GM18526 (cell line): ENCODE results near the gene ZNF747.

Experiments
- POLR2A ChIP-seq: IDR thresholded peaks from 3 replicates; pipeline ENCODE4 v1.6.1; 2011; ENCODE audit not compliant: insufficient read length; ENCODE audit errors: extremely low read depth

Gene ZNF747

DNA sequence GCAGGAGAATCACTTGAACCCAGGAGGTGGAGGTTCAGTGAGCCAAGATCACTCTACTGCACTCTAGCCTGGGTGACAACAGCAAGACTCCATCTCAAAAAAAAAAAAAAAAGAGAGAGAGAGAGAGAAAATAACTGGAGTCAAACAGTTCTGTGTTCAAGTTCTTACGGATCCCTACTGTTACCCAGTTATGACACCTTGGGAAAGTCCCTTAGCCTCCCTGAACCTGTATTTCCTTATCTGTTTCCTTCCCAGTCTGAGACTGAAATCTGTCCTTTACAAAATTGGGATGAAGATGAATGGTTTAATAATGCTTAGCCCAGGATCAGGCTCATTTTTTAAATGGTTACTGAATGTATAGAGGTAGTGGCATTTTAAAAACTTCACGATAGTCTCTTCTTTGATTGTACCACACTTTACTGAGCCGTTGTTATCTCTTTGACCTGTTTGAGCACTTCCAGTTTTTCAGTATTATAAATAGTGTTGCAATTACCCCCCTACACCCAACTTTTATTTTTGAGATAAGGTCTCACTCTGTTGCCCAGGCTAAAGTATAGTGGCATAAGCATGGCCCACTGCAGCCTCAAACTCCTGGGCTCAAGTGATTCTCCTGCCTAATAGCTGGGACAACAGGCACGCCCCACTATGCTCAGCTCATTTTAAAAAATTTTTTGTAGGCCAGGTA is 25.4 kb downstream of the ZNF747 start:
- no peak for TF ChIP-seq POLR2A

DNA sequence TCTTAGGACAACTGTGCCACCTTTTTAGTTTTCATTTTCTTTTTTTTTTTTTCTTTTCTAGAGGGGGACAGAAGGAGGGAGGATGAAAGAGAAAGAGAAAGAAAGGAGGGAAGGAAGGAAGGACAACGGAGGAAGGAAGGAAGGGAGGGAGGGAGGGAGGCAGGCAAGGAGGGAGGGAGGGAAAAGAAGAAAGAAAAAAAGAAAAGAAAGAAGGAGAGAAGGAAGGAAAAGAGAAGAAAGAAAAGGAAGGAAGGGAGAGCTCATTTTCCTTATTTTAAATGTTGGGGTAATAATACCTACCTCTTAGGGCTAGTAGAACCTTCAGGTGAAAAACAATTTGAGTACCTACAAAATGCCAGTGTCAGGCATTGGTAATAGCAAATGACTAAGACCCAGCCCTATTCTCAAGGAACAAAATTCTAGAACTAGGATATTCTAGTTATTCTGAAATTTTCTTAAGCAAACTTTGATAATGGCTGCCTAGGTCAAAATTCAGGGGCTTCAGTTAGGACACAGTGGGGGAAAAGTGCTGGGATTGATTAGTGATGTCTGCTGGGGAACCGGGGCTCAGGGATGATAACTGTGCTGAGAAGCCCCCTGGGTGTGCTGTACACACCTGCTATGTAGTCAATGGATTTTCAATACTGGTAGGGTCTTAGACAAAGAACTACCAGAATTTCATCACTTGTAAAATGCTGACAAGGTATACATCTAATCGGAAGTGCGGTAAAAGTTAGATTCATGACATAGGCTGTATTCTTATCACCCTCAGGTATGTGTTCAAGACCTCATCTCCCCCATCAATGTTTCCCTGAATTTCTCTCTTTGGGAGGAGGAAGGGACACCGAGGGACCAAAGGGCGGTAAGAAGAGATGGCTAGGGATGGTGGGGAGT is 31.0 kb downstream of the ZNF747 start:
- no peak for TF ChIP-seq POLR2A

DNA sequence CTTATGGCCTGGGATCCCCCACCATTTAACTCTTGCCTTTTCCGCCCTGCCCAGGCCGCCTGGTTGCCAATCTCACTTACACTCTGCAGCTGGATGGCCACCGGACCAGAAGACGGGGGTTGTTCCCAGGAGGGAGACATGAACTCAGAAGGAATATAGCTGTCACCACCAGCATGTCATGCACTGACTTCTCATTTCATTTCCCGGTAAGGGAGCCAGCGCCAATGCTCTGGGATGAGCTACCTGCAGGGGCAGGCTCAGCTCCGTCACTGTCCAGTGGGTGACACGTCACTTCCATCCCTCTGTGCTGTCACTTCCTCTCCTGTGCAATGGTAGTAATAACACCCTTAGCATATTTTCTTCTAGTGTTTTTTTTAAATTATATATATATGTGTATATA is 35.4 kb downstream of the ZNF747 start:
- TF ChIP-seq POLR2A: no peak

GRCh38 chr16:30494709-30495108 is 39.9 kb downstream of the ZNF747 start:
- no peak for TF ChIP-seq POLR2A

DNA sequence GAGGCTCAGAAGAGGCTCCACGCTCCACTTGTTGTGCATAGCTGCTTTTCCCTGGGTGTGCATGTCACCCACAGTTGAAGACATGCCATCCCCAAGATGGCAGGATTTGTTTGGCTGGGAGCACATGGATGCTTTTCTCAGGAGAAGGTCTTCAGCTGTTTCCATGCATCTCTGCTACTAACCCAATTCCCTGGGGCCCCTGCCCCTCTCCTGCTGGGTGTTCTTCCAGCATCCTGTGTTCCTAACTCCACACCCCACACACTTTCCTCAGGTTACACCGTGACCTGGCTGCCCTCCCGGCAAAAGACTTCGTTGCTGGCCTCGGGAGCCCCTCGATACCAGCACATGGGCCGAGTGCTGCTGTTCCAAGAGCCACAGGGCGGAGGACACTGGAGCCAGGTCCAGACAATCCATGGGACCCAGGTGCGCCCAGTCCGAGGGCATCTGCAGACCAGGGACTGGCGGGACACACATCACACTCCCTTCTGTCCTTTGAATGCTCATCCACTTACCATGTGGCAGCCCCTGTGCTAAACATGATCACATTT is 40.6 kb downstream of the ZNF747 start:
- no peak for TF ChIP-seq POLR2A

DNA sequence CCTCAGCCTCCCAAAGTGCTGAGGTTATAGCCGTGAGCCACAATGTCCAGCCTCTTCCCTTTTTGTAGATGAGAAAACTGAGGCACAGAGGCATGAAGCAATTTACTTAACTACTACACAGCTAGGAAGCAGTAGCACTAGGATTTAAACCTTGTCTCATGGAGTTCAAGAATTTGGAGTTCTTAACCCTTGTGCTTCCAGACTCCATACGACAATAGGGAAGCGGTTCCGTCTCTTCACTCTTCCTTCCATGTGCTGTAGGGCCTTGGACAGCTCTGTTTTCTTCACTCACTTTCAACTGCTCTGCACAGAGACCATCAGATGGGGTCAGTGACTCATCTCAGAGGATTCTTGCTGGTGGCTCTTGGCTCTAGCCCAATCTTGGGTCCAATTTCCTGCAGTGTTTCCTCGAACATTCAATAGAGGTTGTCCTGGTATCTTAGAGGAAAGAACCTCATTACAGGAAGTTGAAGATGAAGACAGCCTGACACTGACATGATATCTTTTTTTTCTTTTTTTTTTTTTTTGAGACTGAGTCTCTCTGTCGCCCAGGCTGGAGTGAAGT is 42.8 kb downstream of the ZNF747 start:
- TF ChIP-seq POLR2A: no peak

DNA sequence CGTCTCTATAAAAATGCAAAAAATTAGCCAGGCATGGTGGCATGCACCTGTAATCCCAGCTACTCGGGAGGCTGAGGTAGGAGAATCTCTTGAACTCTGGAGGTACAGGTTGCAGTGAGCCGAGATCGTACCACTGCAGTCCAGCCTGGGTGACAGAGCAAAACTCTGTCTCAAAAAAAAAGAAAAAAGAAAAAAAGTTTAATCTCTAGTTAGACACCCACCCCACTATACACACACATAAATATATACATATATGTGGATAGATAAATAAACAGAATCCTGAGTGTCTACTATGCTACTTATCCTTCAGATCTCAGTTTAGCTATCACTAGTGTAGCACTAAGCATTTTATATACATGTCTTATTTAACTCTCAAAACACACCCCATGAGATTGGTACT is 43.4 kb downstream of the ZNF747 start:
- TF ChIP-seq POLR2A: no peak

DNA sequence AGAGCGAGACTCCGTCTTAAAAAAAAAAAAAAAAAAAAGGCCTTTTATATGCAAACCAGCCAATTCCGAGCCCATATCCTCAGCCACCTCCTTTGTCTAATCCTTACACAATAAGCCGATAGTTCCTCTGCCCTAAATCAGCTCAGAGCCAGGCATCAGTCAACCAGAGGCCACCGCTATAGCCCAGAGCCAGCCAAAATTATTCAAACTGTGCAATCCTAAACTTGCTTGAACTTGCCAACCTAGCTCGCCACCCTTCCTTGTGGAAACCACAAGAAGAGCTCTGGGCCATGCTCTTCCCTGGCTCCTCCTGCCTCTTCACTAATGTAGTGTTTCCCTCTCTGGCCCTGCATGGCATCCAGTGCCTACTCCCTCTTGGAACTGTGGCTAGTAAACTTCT is 44.4 kb downstream of the ZNF747 start:
- no peak for TF ChIP-seq POLR2A

- TF ChIP-seq POLR2A: no peak
These were observed 45.7 kb downstream of the ZNF747 start for GRCh38 chr16:30488764-30489605.

GRCh38 chr16:30485818-30486436 is 48.7 kb downstream of the ZNF747 start:
- no peak for TF ChIP-seq POLR2A

DNA sequence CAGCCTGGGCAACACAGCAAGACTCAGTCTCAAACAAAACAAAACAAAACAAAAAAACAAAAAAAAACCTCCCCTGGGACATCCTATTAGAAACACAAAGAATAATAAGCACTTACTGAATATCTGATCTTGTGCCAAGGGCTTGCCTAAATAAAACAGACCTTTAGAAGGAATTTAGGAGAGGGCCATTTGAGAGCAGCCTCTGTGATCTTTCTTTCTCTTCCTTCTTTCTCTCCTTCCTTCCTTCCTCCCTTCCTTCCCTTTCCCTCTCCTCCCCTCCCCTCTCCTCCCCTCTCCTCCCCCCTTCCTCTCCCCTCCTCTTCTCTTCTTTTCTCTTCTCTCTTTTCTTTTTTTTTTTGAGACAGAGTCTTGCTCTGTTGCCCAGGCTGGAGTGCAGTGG is 49.8 kb downstream of the ZNF747 start:
- TF ChIP-seq POLR2A: no peak

- no peak for TF ChIP-seq POLR2A
These were observed 52.3 kb downstream of the ZNF747 start for GRCh38 chr16:30482366-30482765.

- TF ChIP-seq POLR2A: no peak
These were observed 53.3 kb downstream of the ZNF747 start for GRCh38 chr16:30481381-30481780.
